HCT116 (cell line): ENCODE data around the gene GNPTG. TPM values are rescaled to one million over a fixed set of nuclear protein-coding genes. Genes with fewer than 3 reads are reported as not detected.

Experiments
- ATAC-seq: fragments of 200-7000 bp; cut with Tn5 transposase; 2 replicates; pipeline ENCODE4 v1.9.1; 2020; ENCODE audit warnings: mild to moderate bottlenecking, moderate library complexity
- BruUV-seq: library from RNA; stranded (reverse); fragments of 400-500 nt; replicated peaks from 2 replicates; lab custom pipeline; 2021; lab: Mats Ljungman, UMichigan
- CTCF ChIA-PET: fragments of 300-600 bp; sonication (Branson Sonifier 250); formaldehyde crosslinking; loops from one replicate; lab custom pipeline; 2021; ENCODE audit warnings: antibody characterized with exemption; lab: Charles Lee
- POLR2A ChIA-PET: fragments of 300-600, 350-600 bp; sonication (Branson Sonifier 250); formaldehyde crosslinking; loops from one replicate; lab custom pipeline; 2021; ENCODE audit warnings: antibody characterized with exemption; lab: Charles Lee
- RAD21 ChIA-PET, 2 experiments: fragments of 300-600 bp; sonication (Branson Sonifier 250); formaldehyde crosslinking; loops; one replicate each; lab custom pipeline; 2023; ENCODE audit warnings: low total read pairs in 2 of 2; ENCODE audit not compliant: uncharacterized antibody in 2 of 2, unreplicated experiment in 2 of 2, low non-redundant PET in 1 of 2; lab: Charles Lee
- DNase-seq: peaks from one replicate; pipeline ENCODE4 v3.0.0-alpha.2; 2010; ENCODE audit warnings: low read depth, low spot score
- H2AFZ ChIP-seq: fragments of 200-600 bp; shearing (Covaris generic), sonication (generic); 2 replicates; pipeline ENCODE4 v1.6.1; 2017; ENCODE audit warnings: low read depth, mixed run types, mixed read lengths, antibody characterized with exemption, low read length; ENCODE audit not compliant: poor library complexity, severe bottlenecking
- H3K27ac ChIP-seq: 2 replicates; pipeline ENCODE4 v1.5.1; 2012; ENCODE audit warnings: low read depth, low read length
- H3K27me3 ChIP-seq: fragments of 200-600 bp; sonication (generic); 2 replicates; pipeline ENCODE4 v1.6.1; 2016; ENCODE audit warnings: mixed run types, low read length, mixed read lengths; ENCODE audit not compliant: insufficient read depth
- H3K36me3 ChIP-seq, 2 experiments: fragments of 200-500 bp in 1 of 2; fragments of 200-600 bp in 1 of 2; sonication (Bioruptor generic) in 1 of 2; sonication (generic) in 1 of 2; 2 replicates each; pipeline versions ENCODE4 v1.5.1 to v1.6.1; 2014 to 2016; ENCODE audit warnings: low read length in 2 of 2, inconsistent platforms in 1 of 2, mixed read lengths in 1 of 2, mixed run types in 1 of 2; ENCODE audit not compliant: insufficient read depth in 2 of 2, control insufficient read depth in 1 of 2
- H3K4me1 ChIP-seq, 2 experiments: fragments of 200-600 bp in 1 of 2; sonication (generic) in 1 of 2; 2 replicates each; pipeline versions ENCODE4 v1.5.1 to v1.6.1; 2012 to 2017; ENCODE audit warnings: low read length in 2 of 2, inconsistent platforms in 1 of 2, mild to moderate bottlenecking in 1 of 2, mixed read lengths in 1 of 2, mixed run types in 1 of 2, moderate library complexity in 1 of 2; ENCODE audit not compliant: insufficient read depth in 2 of 2, control insufficient read depth in 1 of 2
- H3K4me2 ChIP-seq: fragments of 200-600 bp; sonication (generic); 2 replicates; pipeline ENCODE4 v1.6.1; 2017; ENCODE audit warnings: mixed run types, low read length, mixed read lengths
- H3K4me3 ChIP-seq, 2 experiments: fragments of 200-600 bp in 1 of 2; sonication (generic) in 1 of 2; replicated peaks in 1 of 2; 2 replicates each; pipeline ENCODE4 v1.5.1; 2011 to 2016; ENCODE audit warnings: low read length in 2 of 2, control low read depth in 1 of 2, low read depth in 1 of 2, mild to moderate bottlenecking in 1 of 2, mixed read lengths in 1 of 2, mixed run types in 1 of 2
- H3K79me2 ChIP-seq: fragments of 200-600 bp; sonication (generic); 2 replicates; pipeline ENCODE4 v1.6.1; 2017; ENCODE audit warnings: mild to moderate bottlenecking, mixed run types, low read length, moderate library complexity, mixed read lengths; ENCODE audit not compliant: insufficient read depth
- H3K9ac ChIP-seq: fragments of 200-600 bp; sonication (generic); 2 replicates; pipeline ENCODE4 v1.6.1; 2016; ENCODE audit warnings: low read length, mixed read lengths
- H3K9me2 ChIP-seq: fragments of 200-600 bp; sonication (generic), shearing (Covaris generic); 2 replicates; pipeline ENCODE4 v1.6.1; 2017; ENCODE audit warnings: mixed run types, mild to moderate bottlenecking, moderate library complexity; ENCODE audit not compliant: insufficient read depth
- H3K9me3 ChIP-seq, 2 experiments: fragments of 200-500 bp in 1 of 2; fragments of 200-600 bp in 1 of 2; sonication (Bioruptor generic) in 1 of 2; sonication (generic) in 1 of 2; 2 replicates each; pipeline ENCODE4 v1.6.1; 2014 to 2017; ENCODE audit warnings: low read length in 2 of 2, mixed read lengths in 2 of 2, inconsistent platforms in 1 of 2, low read depth in 1 of 2, mild to moderate bottlenecking in 1 of 2, mixed run types in 1 of 2, moderate library complexity in 1 of 2; ENCODE audit not compliant: control insufficient read depth in 1 of 2, insufficient read depth in 1 of 2
- H4K20me1 ChIP-seq: fragments of 200-600 bp; sonication (generic), shearing (Covaris generic); 2 replicates; pipeline ENCODE4 v1.6.1; 2017; ENCODE audit warnings: mixed run types, mild to moderate bottlenecking, moderate library complexity; ENCODE audit not compliant: insufficient read depth
- ATF3 ChIP-seq: IDR thresholded peaks from 2 replicates; pipeline ENCODE4 v1.6.1; 2012
- CBX3 ChIP-seq: IDR thresholded peaks from 2 replicates; pipeline ENCODE4 v1.6.1; 2012; ENCODE audit warnings: low read depth
- CEBPB ChIP-seq: IDR thresholded peaks from 2 replicates; pipeline ENCODE4 v1.6.1; 2012; ENCODE audit warnings: low read depth
- CTCF ChIP-seq, 3 experiments: fragments of 200-600 bp in 1 of 3; sonication (generic) in 1 of 3; IDR thresholded peaks in 2 of 3; conservative IDR thresholded peaks in 1 of 3; 2 replicates each; pipeline ENCODE4 v1.5.1; 2012 to 2017; ENCODE audit warnings: low read depth in 2 of 3, low read length in 2 of 3, antibody characterized with exemption in 1 of 3, borderline replicate concordance in 1 of 3, control low read depth in 1 of 3, mild to moderate bottlenecking in 1 of 3, mixed read lengths in 1 of 3, mixed run types in 1 of 3, moderate library complexity in 1 of 3; ENCODE audit not compliant: insufficient read depth in 1 of 3
- EGR1 ChIP-seq: IDR thresholded peaks from 2 replicates; pipeline ENCODE4 v1.6.1; 2012; ENCODE audit warnings: low read depth
- ELF1 ChIP-seq: IDR thresholded peaks from 2 replicates; pipeline ENCODE4 v1.6.1; 2012; ENCODE audit warnings: low read depth, borderline replicate concordance
- EZH2 ChIP-seq: fragments of 200-600 bp; sonication (generic); IDR thresholded peaks from 2 replicates; pipeline ENCODE4 v1.6.1; 2017; ENCODE audit warnings: antibody characterized with exemption, mixed run types
- FOSL1 ChIP-seq: IDR thresholded peaks from 2 replicates; pipeline ENCODE4 v1.6.1; 2012; ENCODE audit warnings: low read depth
- MAX ChIP-seq: IDR thresholded peaks from 2 replicates; pipeline ENCODE4 v1.6.1; 2012
- POLR2A ChIP-seq: IDR thresholded peaks from 2 replicates; pipeline ENCODE4 v1.7.0; 2011; ENCODE audit warnings: borderline replicate concordance; ENCODE audit not compliant: insufficient read depth, insufficient read length; ENCODE audit errors: extremely low read depth
- POLR2AphosphoS5 ChIP-seq: IDR thresholded peaks from 2 replicates; pipeline ENCODE4 v1.6.1; 2011; ENCODE audit warnings: mild to moderate bottlenecking, low read depth, low read length, moderate library complexity
- RAD21 ChIP-seq: IDR thresholded peaks from 2 replicates; pipeline ENCODE4 v1.6.1; 2012; ENCODE audit warnings: low read depth, mild to moderate bottlenecking
- REST ChIP-seq: IDR thresholded peaks from 2 replicates; pipeline ENCODE4 v1.6.1; 2012; ENCODE audit warnings: low read depth
- SIN3A ChIP-seq: IDR thresholded peaks from 2 replicates; pipeline ENCODE4 v1.6.1; 2012; ENCODE audit warnings: low read depth
- SP1 ChIP-seq: IDR thresholded peaks from 2 replicates; pipeline ENCODE4 v1.6.1; 2012; ENCODE audit warnings: low read depth
- SRF ChIP-seq: IDR thresholded peaks from 2 replicates; pipeline ENCODE4 v1.6.1; 2012; ENCODE audit warnings: low read depth
- TCF7L2 ChIP-seq: IDR thresholded peaks from 2 replicates; pipeline ENCODE4 v1.7.0; 2011; ENCODE audit warnings: borderline replicate concordance, inconsistent platforms; ENCODE audit not compliant: insufficient read depth, insufficient read length; ENCODE audit errors: extremely low read depth
- ZFX ChIP-seq: fragments of 450-650 bp; IDR thresholded peaks from 2 replicates; pipeline ENCODE4 v1.6.1; 2017
- ZNF274 ChIP-seq: fragments of 200-500 bp; sonication (Bioruptor generic); IDR thresholded peaks from 2 replicates; pipeline ENCODE4 v1.6.1; 2014; ENCODE audit warnings: mild to moderate bottlenecking, low read depth, low read length, inconsistent platforms
- intact Hi-C: fragments of 100-400 bp; cut with micrococcal nuclease; formaldehyde crosslinking; loops from 2 replicates; pipeline ENCODE4 v1.10.0; 2022
- total RNA-seq: library from RNA; stranded (reverse); gene quantifications from one replicate; pipeline ENCODE4 v1.2.1, GENCODE V29; 2021; ENCODE audit not compliant: unreplicated experiment

Gene GNPTG
- total RNA-seq, 1 experiment from 2014 or later, result 35.2 TPM

GRCh38 chr16:1361685-1362360 lies 10.1 kb downstream of the GNPTG start:
- no peak overlapping the region for H3K9ac ChIP-seq
- H4K20me1 ChIP-seq, result peaks cover 3% of the 10 kb centered on the region; the same call in 1 of the 2 replicates
- intact Hi-C loops, result loop anchor here (10.0 kb wide), 1 partner anchor 53 kb away; the partner anchor contains the start of gene UNKL
- BruUV-seq, result no TSS peak
- no peak overlapping the region for H3K4me2 ChIP-seq
- POLR2A ChIA-PET, result interaction anchor here (0.6 kb wide), 1 partner anchor 19 kb away, joined by 5 read pairs; no protein-coding TSS in a partner anchor
- peaks cover 25 to 42% of the 10 kb centered on the region in 2 experiments for H3K36me3 ChIP-seq
- H3K9me3 ChIP-seq, result no peaks in the 10 kb centered on the region
- no peaks in the 10 kb centered on the region for H3K27me3 ChIP-seq
- no peak overlapping the region for H3K4me3 ChIP-seq
- CTCF ChIA-PET, result no interaction called here
- no peak overlapping the region for H2AFZ ChIP-seq
- no peaks in the 10 kb centered on the region for H3K9me2 ChIP-seq
- RAD21 ChIA-PET, result no interaction called here
- peaks cover 60% of the 10 kb centered on the region for H3K79me2 ChIP-seq
- no peak overlapping the region for H3K27ac ChIP-seq
- peaks cover 18 to 32% of the 10 kb centered on the region in 2 experiments for H3K4me1 ChIP-seq
- DNase-seq (no peak), ATAC-seq (no peak)
- no peak for TF ChIP-seq CBX3
- no peak for TF ChIP-seq CEBPB
- TF ChIP-seq ATF3, result no peak
- no peak for TF ChIP-seq REST
- no peak for TF ChIP-seq MAX
- no peak for TF ChIP-seq SRF
- no peak for TF ChIP-seq ZFX
- no peak for TF ChIP-seq POLR2A
- no peak for TF ChIP-seq EZH2
- TF ChIP-seq ELF1, result no peak
- no peak for TF ChIP-seq SP1
- TF ChIP-seq ZNF274, result no peak
- TF ChIP-seq SIN3A, result no peak
- no peak for TF ChIP-seq EGR1
- no peak for TF ChIP-seq FOSL1
- TF ChIP-seq CTCF (IDR thresholded peaks at IDR 0.05 in 2 of 3, conservative IDR thresholded peaks at IDR 0.05 in 1 of 3; ENCODE audit: borderline replicate concordance in 1 of 3, insufficient read depth in 1 of 3, low read depth in 2 of 3, low read length in 2 of 3), result no peak
- TF ChIP-seq POLR2AphosphoS5, result no peak
- no peak for TF ChIP-seq RAD21
- TF ChIP-seq TCF7L2, result no peak
